Heart right ventricle (tissue), 16 donors: ENCODE results near the gene PDIA2. TPM values are rescaled to one million over a fixed set of nuclear protein-coding genes. Genes with fewer than 3 reads are reported as not detected.

Experiments used
- ATAC-seq, 8 donors: fragments of 200-7000 bp; cut with Tn5 transposase; one replicate each; pipeline ENCODE4 v1.9.1; 2020; ENCODE audit warnings: mild to moderate bottlenecking in 8 of 8, moderate library complexity in 8 of 8, moderate number of reproducible peaks in 1 of 8
- DNase-seq, 2 donors: peaks; one replicate each; pipeline ENCODE4 v3.0.0-alpha.2; 2020
- H3K27ac ChIP-seq, 10 donors: fragments of 200-600 bp; sonication (generic) in 2 of 10; one replicate each; pipeline versions ENCODE4 v1.5.0 to v1.8.0; 2020 to 2022; ENCODE audit warnings: mild to moderate bottlenecking in 3 of 10
- H3K27me3 ChIP-seq, 7 donors: fragments of 200-600 bp; one replicate each; pipeline ENCODE4 v1.8.0; 2021 to 2022; ENCODE audit warnings: mild to moderate bottlenecking in 2 of 7
- H3K36me3 ChIP-seq, 9 donors: fragments of 200-600 bp; sonication (generic) in 1 of 9; one replicate each; pipeline versions ENCODE4 v1.5.0 to v1.8.0; 2020 to 2022; ENCODE audit warnings: mild to moderate bottlenecking in 2 of 9
- H3K4me1 ChIP-seq, 9 donors: fragments of 200-600 bp; sonication (generic) in 1 of 9; one replicate each; pipeline versions ENCODE4 v1.5.0 to v1.8.0; 2020 to 2022; ENCODE audit warnings: mild to moderate bottlenecking in 4 of 9
- H3K4me3 ChIP-seq, 10 donors: fragments of 200-600 bp; sonication (generic) in 2 of 10; one replicate each; pipeline versions ENCODE4 v1.5.0 to v1.8.0; 2020 to 2022; ENCODE audit warnings: mild to moderate bottlenecking in 7 of 10, moderate library complexity in 2 of 10
- H3K9me3 ChIP-seq, 11 donors: fragments of 200-600 bp in 10 of 11; sonication (generic) in 2 of 11; one replicate each; pipeline versions ENCODE4 v1.5.0 to v1.8.0; 2013 to 2022; ENCODE audit warnings: mild to moderate bottlenecking in 2 of 11, control low read depth in 1 of 11, moderate library complexity in 1 of 11
- WGBS, 2 donors: extraction: QIAGEN DNeasy Blood & Tissue Kit; methylation state at CpG; one replicate each; pipeline ENCODE4 v1.1.7; 2013; ENCODE audit warnings: inconsistent platforms in 1 of 2; 5-methylcytosine and 5-hydroxymethylcytosine counted together
- intact Hi-C, 10 donors: fragments of 100-400 bp; cut with DNase I; formaldehyde crosslinking; loops; one replicate each; pipeline versions ENCODE4 v1.11.1 to v1.14.2; 2022
- polyA plus RNA-seq, 2 donors: library from polyadenylated mRNA; stranded (reverse); fragments of 200-250 nt; gene quantifications; one replicate each; pipeline ENCODE4 v1.2.3, GENCODE V29; 2013
- total RNA-seq, 10 donors: library from RNA; stranded (reverse); fragmentation: NEBNext Ultra II Directional in 3 of 10; extraction: Animal tissue kit (Norgen Biotek cat#: 25700) in 3 of 10; gene quantifications; one replicate each; pipeline versions ENCODE4 v1.2.1 to v1.2.4, GENCODE V29; 2021 to 2023
- TF ChIP-seq, protein P1 (sequence below), 9 donors: fragments of 200-600 bp; sonication (generic) in 2 of 9; IDR thresholded peaks; one replicate each; pipeline versions ENCODE4 v1.5.0 to v1.8.0; 2021 to 2022; ENCODE audit warnings: antibody characterized with exemption in 9 of 9, mild to moderate bottlenecking in 5 of 9, moderate library complexity in 1 of 9
- donor health status: Arrhythmogenic right ventricular cardiomyopathy.
- donor health status: ischemic (EF 13 %, LVEDD 7.1; RV severe dilation, severe dysfunction).
- donor health status: healthy with polysubstance abuse.
- donor health status: DM: no; HTN: yes; CAD: no.
- donor health status: DM: no; HTN: no; CAD: no.
- donor health status: ischemic (EF 25% LVEDD 6.9; RV normal size, moderate dysfunction).
- donor health status: ischemic (EF 25% LVEDD 5.7; RV mildly dilated, moderate dysfunction).
- donor health status: healthy.
- donor health status: DM: yes; HTN: yes; CAD: no.
- donor health status: Ischemic cardiomyopathy.
- donor health status: ischemic (EF 35%, LVEDD 5.7; RV mildly dilated, moderate dysfunction).
- donor health status: nonischemic (EF 11% LVEDD 7.7; RV severe dilation, severe dysfunction).
- donor health status: DM: yes; HTN: yes; CAD: no.
- donor health status: PGD.
- donor health status: ischemic (EF 29% LVEDD 5.4; RV normal size, mild dysfunction).
- donor health status: nonischemic (EF 23%, LVEDD 6.1; RV moderate dilation, normal function).

The PDIA2 gene
- total and polyA plus RNA-seq, 12 donors = 0.32 to 14.0 (median 2.9) TPM

DNA sequence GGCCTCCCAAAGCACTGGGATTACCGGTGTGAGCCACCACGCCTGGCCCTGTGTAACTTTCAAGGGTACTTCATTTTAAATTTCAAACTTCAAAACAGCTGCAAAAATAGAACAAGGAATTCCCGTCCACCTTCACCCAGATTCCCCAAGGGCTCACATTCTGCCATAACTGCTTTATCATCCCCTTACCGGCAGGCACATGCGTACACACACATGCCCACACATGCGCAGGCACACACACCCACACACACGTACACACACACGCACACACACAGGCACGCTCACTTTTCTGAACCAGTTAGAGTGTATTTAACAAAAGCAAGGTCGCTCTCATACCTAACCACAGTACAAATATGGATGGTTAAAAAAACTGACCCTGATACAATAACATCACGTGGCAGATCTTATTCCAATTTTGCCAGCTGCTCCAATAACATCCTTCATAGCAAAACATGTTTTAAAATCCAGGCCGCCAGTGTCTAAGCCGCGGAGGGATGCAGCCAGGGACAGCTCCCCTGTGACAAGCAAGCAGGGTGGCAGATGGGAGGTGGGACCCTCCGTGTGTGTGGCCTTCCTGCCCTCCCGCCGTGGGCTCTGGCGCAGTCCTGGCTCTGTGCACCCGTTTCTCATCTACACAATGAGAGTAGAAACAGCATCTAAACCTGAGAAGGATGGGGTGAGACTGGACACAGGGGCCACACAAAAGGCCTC, 23.1 kb downstream of the PDIA2 start:
- no peak for ATAC-seq
- no peaks in the 10 kb centered on the region for H3K27me3 ChIP-seq
- H3K4me3 ChIP-seq = no peak overlapping the region
- H3K9me3 ChIP-seq = no peaks in the 10 kb centered on the region
- WGBS, 2 donors = 90 to 92% methylated on average over 19 of the region's 19 CpGs
- TF ChIP-seq, protein P1, sequence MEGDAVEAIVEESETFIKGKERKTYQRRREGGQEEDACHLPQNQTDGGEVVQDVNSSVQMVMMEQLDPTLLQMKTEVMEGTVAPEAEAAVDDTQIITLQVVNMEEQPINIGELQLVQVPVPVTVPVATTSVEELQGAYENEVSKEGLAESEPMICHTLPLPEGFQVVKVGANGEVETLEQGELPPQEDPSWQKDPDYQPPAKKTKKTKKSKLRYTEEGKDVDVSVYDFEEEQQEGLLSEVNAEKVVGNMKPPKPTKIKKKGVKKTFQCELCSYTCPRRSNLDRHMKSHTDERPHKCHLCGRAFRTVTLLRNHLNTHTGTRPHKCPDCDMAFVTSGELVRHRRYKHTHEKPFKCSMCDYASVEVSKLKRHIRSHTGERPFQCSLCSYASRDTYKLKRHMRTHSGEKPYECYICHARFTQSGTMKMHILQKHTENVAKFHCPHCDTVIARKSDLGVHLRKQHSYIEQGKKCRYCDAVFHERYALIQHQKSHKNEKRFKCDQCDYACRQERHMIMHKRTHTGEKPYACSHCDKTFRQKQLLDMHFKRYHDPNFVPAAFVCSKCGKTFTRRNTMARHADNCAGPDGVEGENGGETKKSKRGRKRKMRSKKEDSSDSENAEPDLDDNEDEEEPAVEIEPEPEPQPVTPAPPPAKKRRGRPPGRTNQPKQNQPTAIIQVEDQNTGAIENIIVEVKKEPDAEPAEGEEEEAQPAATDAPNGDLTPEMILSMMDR (IDR thresholded peaks at IDR 0.05) = no peak
- H3K36me3 ChIP-seq = peaks cover 0 to 83% (median 11%) of the 10 kb centered on the region in 9 donors
- no peak for DNase-seq
- H3K4me1 ChIP-seq = no peaks in the 10 kb centered on the region
- H3K27ac ChIP-seq = no peak overlapping the region
- intact Hi-C loops = loop anchor here in 1 of 10 donors (5.0 kb wide), 1 partner anchor 821 kb away; no protein-coding TSS in a partner anchor

DNA sequence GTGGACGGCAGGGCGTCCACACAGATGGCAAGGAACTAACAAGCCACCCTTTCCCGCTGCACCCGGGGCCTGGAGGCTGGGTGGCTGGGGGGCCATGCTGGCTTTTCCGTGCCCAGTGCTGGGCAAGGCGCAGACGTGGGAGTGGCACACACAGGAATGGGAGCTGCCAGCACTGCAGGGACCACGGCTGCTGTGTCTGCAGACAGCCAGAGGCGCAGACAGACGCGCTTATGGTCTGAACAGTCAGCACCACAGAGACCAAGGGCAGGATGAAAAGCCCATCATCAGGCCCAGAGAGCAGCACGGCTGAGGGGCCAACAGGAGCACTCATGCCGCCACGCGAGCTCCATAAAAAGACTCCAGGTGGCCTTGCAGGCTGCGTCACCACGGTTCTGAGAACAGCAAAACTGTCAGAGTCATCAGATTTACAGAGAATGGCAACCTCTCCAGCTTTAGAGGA, 24.0 kb downstream of the PDIA2 start:
- TF ChIP-seq, protein P1 (IDR thresholded peaks at IDR 0.05) = no peak
- intact Hi-C loops = loop anchor here in 1 of 10 donors (5.0 kb wide), 1 partner anchor 820 kb away; no protein-coding TSS in a partner anchor
- H3K4me1 ChIP-seq = no peaks in the 10 kb centered on the region
- WGBS, 2 donors = 89 to 90% methylated on average over 17 of the region's 17 CpGs
- peaks cover 0 to 83% (median 11%) of the 10 kb centered on the region in 9 donors for H3K36me3 ChIP-seq
- H3K27me3 ChIP-seq = no peaks in the 10 kb centered on the region
- H3K9me3 ChIP-seq = no peaks in the 10 kb centered on the region
- DNase-seq = no peak
- no peak for ATAC-seq
- no peak overlapping the region for H3K27ac ChIP-seq
- no peak overlapping the region for H3K4me3 ChIP-seq

DNA sequence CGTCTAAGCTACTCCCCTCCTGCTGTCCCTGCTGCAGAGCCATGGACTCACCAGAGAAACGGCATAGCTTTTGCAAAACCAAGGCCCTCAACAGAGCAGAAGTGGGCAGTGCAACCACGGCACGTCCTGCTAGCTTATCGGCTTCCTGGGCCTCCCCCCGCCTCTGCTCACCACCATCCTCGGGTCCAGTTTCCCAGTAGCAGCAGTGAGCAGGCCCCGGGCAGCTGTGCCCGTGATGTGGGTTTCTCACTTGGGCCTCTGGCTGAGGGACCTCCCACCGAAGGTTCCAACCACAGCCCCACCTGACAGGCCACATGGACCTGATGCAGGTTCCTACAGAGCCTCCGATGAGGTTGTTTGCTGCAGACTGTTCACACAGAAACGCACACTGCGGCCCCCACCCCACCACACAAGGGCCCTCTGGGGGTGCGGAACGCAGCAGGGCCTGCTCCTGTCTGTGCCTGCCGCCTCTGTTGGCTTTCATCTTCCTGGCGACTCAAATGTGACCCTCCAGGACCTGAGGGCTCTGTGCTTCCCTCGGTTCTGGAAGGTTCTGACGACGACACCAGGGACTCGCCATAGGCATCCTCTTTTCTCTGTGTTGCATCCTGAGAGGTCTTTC, 24.8 kb downstream of the PDIA2 start:
- Histone ChIP-seq H3K9me3 (no peaks in the 10 kb centered on the region), H3K4me1 (no peaks in the 10 kb centered on the region), H3K36me3 (peaks cover 0 to 83% (median 11%) of the 10 kb centered on the region in 9 donors), H3K27me3 (no peaks in the 10 kb centered on the region), H3K27ac (no peak overlapping the region), H3K4me3 (no peak overlapping the region)
- ATAC-seq = no peak
- TF ChIP-seq, protein P1 (IDR thresholded peaks at IDR 0.05) = no peak
- intact Hi-C loops = loop anchor here in 1 of 10 donors (5.0 kb wide), 1 partner anchor 819 kb away; no protein-coding TSS in a partner anchor
- DNase-seq = no peak
- 89 to 90% methylated on average over 21 of the region's 21 CpGs for WGBS, 2 donors

GRCh38 chr16:309476-309875, 26.5 kb downstream of the PDIA2 start:
- WGBS, 2 donors = 80 to 88% methylated on average over 7 of the region's 7 CpGs
- intact Hi-C loops = loop anchor here in 1 of 10 donors (5.0 kb wide), 1 partner anchor 818 kb away; no protein-coding TSS in a partner anchor
- ATAC-seq (no peak), DNase-seq (no peak)
- no peaks in the 10 kb centered on the region for H3K9me3 ChIP-seq
- no peaks in the 10 kb centered on the region for H3K4me1 ChIP-seq
- H3K27me3 ChIP-seq = no peaks in the 10 kb centered on the region
- H3K36me3 ChIP-seq = peaks cover 0 to 83% (median 16%) of the 10 kb centered on the region in 9 donors
- H3K4me3 ChIP-seq = no peak overlapping the region
- TF ChIP-seq, protein P1 (IDR thresholded peaks at IDR 0.05) = no peak
- H3K27ac ChIP-seq = no peak overlapping the region
